Sigmoid colon (tissue), 4 donors: ENCODE measurements around the gene EPOP.

ENCODE experiments used
- POLR2A ChIP-seq, 2 donors: fragments of 450-650 bp; IDR thresholded peaks; one replicate each; pipeline ENCODE4 v1.6.1; 2016; ENCODE audit warnings: antibody characterized with exemption in 2 of 2, mild to moderate bottlenecking in 2 of 2, moderate library complexity in 2 of 2
- POLR2AphosphoS5 ChIP-seq, 4 donors: sonication (generic); formaldehyde crosslinking; IDR thresholded peaks; one replicate each; pipeline ENCODE4 v1.6.1; 2017; ENCODE audit warnings: antibody characterized with exemption in 4 of 4
- TF ChIP-seq, protein P1 (sequence below), 4 experiments: fragments of 450-650 bp in 3 of 4; fragments of 200-600 bp in 1 of 4; IDR thresholded peaks; one replicate each; pipeline ENCODE4 v1.5.1; 2016 to 2019; ENCODE audit warnings: antibody characterized with exemption in 4 of 4, mild to moderate bottlenecking in 3 of 4, moderate library complexity in 2 of 4

DNA sequence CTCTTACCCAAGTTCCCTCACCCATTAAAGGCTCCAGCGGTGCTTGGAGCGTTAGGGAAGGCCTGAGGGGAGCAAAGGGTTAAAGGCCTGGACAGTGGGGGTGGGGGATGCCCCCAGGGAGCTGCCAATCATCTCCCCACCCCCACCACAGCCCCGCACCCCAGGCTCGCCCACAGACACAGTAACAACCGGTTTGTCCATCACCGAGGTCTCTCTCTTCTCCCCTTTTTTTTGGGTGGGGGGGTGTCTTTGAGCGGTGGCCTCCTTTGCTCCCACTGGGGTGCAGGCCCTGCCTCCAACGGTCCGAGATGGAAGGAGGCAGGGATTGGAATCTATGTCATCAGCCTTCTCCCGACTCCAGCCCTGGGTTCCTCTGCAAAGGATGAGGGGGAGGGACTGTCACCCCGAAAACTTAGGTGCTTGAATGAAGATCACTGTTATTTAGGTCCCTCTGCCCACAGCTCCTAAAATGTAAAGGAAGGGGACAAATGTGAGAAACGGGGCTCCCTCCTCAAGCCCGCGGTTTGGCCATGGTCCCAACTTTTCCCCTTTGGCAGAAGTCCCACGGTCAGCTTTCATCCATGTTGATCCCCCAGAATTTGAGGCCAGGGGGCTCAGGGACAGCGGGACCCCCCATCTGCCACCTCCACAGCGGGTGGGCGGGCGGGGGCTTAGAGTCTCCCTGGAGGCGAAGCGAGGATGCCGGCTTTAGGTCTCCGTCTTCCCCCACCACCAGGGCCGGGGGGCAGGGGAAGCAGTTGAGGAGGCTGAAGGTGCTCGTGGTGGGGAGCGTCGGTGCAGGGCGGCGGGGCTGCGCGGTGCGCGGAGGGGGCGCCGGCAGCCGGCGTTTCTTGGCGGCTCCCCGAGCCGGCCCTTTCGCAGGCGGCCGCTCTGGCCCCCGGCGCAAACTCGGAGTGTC is 1.7 kb downstream of the EPOP start:
- TF ChIP-seq POLR2A (IDR thresholded peaks at IDR 0.05), result no peak
- TF ChIP-seq, protein P1, sequence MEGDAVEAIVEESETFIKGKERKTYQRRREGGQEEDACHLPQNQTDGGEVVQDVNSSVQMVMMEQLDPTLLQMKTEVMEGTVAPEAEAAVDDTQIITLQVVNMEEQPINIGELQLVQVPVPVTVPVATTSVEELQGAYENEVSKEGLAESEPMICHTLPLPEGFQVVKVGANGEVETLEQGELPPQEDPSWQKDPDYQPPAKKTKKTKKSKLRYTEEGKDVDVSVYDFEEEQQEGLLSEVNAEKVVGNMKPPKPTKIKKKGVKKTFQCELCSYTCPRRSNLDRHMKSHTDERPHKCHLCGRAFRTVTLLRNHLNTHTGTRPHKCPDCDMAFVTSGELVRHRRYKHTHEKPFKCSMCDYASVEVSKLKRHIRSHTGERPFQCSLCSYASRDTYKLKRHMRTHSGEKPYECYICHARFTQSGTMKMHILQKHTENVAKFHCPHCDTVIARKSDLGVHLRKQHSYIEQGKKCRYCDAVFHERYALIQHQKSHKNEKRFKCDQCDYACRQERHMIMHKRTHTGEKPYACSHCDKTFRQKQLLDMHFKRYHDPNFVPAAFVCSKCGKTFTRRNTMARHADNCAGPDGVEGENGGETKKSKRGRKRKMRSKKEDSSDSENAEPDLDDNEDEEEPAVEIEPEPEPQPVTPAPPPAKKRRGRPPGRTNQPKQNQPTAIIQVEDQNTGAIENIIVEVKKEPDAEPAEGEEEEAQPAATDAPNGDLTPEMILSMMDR (IDR thresholded peaks at IDR 0.05), result no peak
- no peak for TF ChIP-seq POLR2AphosphoS5 (IDR thresholded peaks at IDR 0.05)
